ENCODE results near the gene NDST1.

The NDST1 gene

DNA sequence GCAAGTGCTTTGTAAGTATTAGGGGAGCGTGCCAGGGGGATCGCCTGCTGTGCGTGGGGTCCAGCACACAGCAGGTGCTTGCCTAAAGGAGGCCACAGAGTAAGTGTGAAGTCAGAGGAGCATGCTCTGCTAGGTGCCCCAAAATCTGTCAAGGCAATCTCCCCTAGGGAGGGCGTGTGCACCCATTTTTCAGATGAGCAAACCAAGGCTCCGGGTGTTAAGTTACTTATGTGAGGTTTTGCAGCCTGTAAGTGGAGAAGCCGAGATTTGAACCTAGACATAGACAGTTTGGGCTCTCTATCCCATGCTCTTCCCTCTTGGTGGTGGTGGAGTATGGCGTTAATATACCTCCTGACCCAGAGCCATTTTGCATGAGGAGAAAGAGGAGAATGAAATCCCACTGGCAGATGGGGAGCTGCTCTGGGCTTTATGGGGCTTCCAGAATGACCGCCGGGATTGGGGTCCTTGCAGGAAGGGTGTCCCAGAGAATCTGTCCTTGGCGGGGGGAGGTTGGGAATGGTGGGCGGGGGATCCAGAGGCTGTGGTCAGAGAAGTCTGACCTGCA, 14.1 kb downstream of the NDST1 start:
- Histone ChIP-seq H3K27me3 (ENCODE audit: control insufficient read depth in 5 of 5, insufficient read depth in 4 of 5, low read length in 5 of 5) (no peaks in the 10 kb centered on the region), H3K9ac (ENCODE audit: low read length in 5 of 5) (peak overlapping the region in 1 of 5 donors; percentile 38), H3K4me1 (ENCODE audit: control insufficient read depth in 5 of 5, insufficient read depth in 5 of 5, low read length in 5 of 5) (peaks cover 19 to 85% (median 54%) of the 10 kb centered on the region in 5 donors), H3K4me3 (ENCODE audit: low read depth in 1 of 5, low read length in 5 of 5) (no peak overlapping the region), H3K36me3 (ENCODE audit: control insufficient read depth in 5 of 5, insufficient read depth in 5 of 5, low read length in 5 of 5) (peaks cover 0 to 42% (median 25%) of the 10 kb centered on the region in 5 donors), H3K27ac (ENCODE audit: low read depth, low read length) (peak overlapping the region; percentile 52), H3K9me3 (ENCODE audit: control insufficient read depth in 5 of 5, low read length in 5 of 5) (no peaks in the 10 kb centered on the region)

DNA sequence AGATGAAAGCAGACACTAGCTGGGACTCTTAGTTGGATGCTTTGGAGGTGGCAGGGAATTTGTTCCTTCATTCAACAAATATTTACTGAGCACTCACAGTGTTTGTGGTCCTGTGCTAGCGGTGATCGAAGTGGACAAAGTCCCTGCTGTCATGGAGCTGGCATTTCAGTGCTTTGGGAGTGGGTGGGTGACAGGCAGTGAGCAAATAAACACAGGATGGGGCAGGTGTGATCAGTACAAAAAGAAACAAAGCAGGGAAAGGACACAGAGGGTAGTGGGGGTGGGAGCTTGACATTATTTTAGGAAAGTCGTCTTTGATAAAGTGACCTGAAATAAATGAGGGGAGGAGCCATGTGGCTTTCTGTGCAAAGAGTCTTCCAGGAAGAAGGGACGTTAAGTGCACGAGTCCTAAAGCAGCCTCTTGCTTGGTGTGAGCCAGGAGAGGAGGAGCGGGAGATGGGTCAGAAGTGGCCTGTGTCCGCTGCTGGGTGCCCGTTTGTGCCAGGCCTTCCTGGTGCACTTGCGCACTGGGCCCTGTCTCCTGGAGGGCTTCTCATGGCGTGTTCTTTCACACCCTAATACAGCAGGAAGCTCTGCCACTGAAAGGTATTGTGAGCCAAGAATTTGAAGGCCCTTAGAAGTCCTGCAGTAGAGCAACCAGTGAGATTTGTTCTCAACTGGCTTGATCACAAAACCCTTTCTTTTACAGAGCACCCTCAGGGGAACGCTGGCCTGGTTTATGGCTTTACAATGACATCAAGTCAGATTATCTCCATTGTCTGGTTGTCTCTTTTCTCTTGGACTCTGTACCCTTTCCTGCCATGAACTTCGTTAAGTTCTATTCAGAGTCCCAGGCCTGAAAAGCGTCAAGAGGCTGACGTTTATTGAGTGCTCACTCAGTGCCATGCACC, 14.8 kb downstream of the NDST1 start:
- H3K27me3 ChIP-seq (ENCODE audit: control insufficient read depth in 5 of 5, insufficient read depth in 4 of 5, low read length in 5 of 5), result no peaks in the 10 kb centered on the region
- H3K4me1 ChIP-seq (ENCODE audit: control insufficient read depth in 5 of 5, insufficient read depth in 5 of 5, low read length in 5 of 5), result peaks cover 17 to 78% (median 47%) of the 10 kb centered on the region in 5 donors
- H3K4me3 ChIP-seq (ENCODE audit: low read depth in 1 of 5, low read length in 5 of 5), result no peak overlapping the region
- H3K36me3 ChIP-seq (ENCODE audit: control insufficient read depth in 5 of 5, insufficient read depth in 5 of 5, low read length in 5 of 5), result peaks cover 0 to 50% (median 33%) of the 10 kb centered on the region in 5 donors
- peak overlapping the region; percentile 52 for H3K27ac ChIP-seq (ENCODE audit: low read depth, low read length)
- no peak overlapping the region for H3K9ac ChIP-seq (ENCODE audit: low read length in 5 of 5)
- no peaks in the 10 kb centered on the region for H3K9me3 ChIP-seq (ENCODE audit: control insufficient read depth in 5 of 5, low read length in 5 of 5)

DNA sequence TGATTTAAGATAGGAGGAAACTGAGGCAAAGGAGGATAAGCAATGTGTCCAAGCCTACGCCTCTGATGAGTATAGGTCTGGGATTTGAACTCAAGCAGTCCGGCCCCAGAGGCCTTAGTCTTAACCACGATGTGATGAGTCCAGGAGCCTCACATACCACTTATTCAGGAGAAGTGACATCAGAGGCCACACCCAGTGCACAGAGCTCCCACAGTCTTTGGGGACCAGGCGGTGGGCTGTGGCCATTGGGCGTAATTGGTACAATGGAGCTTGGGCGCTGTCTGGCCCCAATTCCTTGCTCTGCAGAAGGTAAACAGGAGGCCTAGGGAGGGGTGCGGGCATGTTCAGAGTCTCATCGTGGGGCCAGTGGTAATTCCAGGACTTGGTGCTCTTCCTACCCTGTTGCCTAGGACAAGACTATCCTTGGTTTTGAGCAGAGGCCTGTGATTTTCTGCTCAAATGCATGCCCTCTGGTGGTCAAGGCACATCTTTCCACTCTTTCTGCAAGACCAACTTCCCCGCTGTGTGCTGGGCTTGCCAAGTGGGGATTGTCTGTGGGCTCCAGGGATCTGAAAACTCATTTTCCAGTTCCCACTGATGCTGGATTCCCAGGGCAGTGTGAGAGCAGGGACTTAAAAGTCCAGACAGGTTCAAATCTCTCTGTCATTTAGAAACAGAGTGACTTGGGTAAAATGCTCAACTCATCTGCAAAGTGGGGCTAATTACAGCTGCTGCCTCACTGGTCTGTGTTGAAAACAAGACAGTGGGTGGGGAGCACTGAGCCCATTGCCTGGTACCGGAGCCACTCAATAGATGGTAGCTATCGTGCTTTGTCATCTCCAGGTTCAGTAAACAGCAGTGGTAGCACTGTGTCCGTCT, 15.8 kb downstream of the NDST1 start:
- no peak overlapping the region for H3K4me3 ChIP-seq (ENCODE audit: low read depth in 1 of 5, low read length in 5 of 5)
- peaks cover 0 to 56% (median 39%) of the 10 kb centered on the region in 5 donors for H3K36me3 ChIP-seq (ENCODE audit: control insufficient read depth in 5 of 5, insufficient read depth in 5 of 5, low read length in 5 of 5)
- H3K4me1 ChIP-seq (ENCODE audit: control insufficient read depth in 5 of 5, insufficient read depth in 5 of 5, low read length in 5 of 5), result peaks cover 14 to 72% (median 41%) of the 10 kb centered on the region in 5 donors
- no peaks in the 10 kb centered on the region for H3K9me3 ChIP-seq (ENCODE audit: control insufficient read depth in 5 of 5, low read length in 5 of 5)
- H3K27me3 ChIP-seq (ENCODE audit: control insufficient read depth in 5 of 5, insufficient read depth in 4 of 5, low read length in 5 of 5), result no peaks in the 10 kb centered on the region
- H3K27ac ChIP-seq (ENCODE audit: low read depth, low read length), result peak overlapping the region; percentile 52
- peak overlapping the region in 1 of 5 donors; percentile 7 for H3K9ac ChIP-seq (ENCODE audit: low read length in 5 of 5)

DNA sequence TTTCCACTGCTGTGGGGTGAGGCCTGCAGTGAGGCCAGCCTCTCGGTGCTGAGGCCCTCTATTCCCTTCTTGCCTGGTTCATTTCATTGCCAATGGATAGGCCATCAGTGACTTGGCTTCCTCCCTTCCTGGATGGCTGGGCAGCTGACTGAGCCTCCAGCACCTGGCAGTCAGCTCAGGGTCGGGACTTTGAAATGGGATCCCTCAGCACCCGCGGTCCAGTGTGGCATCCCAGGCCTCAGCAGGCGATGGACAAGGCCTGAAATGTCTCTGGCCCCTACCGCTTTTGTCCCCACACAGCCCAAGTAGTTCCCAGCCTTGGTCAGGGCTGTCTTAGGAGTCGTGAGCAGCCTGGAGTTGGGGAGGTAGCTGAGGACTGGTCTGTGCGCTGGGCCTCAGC, 17.2 kb downstream of the NDST1 start:
- Histone ChIP-seq H3K4me3 (ENCODE audit: low read depth in 1 of 5, low read length in 5 of 5) (no peak overlapping the region), H3K27me3 (ENCODE audit: control insufficient read depth in 5 of 5, insufficient read depth in 4 of 5, low read length in 5 of 5) (no peaks in the 10 kb centered on the region), H3K9ac (ENCODE audit: low read length in 5 of 5) (peak overlapping the region in 1 of 5 donors; percentile 12), H3K4me1 (ENCODE audit: control insufficient read depth in 5 of 5, insufficient read depth in 5 of 5, low read length in 5 of 5) (peaks cover 14 to 76% (median 34%) of the 10 kb centered on the region in 5 donors), H3K27ac (ENCODE audit: low read depth, low read length) (no peak overlapping the region), H3K9me3 (ENCODE audit: control insufficient read depth in 5 of 5, low read length in 5 of 5) (no peaks in the 10 kb centered on the region), H3K36me3 (ENCODE audit: control insufficient read depth in 5 of 5, insufficient read depth in 5 of 5, low read length in 5 of 5) (peaks cover 0 to 59% (median 33%) of the 10 kb centered on the region in 5 donors)

DNA sequence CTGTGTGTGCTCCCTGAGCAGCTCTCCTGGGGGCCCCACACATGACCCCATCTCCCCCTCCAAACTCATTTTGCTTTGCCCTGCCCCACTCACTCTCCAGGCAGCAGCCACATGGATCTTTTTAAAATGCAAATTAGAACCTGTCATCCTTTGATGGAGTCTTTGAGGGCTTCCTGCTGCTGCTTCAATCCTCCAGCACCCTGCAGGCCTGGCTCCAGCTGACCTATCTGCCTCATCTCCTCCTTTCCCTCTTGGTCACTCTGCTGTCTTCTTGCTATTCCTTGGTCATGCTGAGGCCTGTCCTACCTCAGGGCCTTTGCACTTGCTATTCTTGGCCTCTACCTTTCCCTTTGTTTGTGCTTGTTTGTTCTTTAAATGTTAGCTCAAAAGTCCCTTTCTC, 17.9 kb downstream of the NDST1 start:
- Histone ChIP-seq H3K4me3 (ENCODE audit: low read depth in 1 of 5, low read length in 5 of 5) (no peak overlapping the region), H3K27ac (ENCODE audit: low read depth, low read length) (no peak overlapping the region), H3K4me1 (ENCODE audit: control insufficient read depth in 5 of 5, insufficient read depth in 5 of 5, low read length in 5 of 5) (peaks cover 14 to 70% (median 31%) of the 10 kb centered on the region in 5 donors), H3K36me3 (ENCODE audit: control insufficient read depth in 5 of 5, insufficient read depth in 5 of 5, low read length in 5 of 5) (peaks cover 0 to 57% (median 33%) of the 10 kb centered on the region in 5 donors), H3K9me3 (ENCODE audit: control insufficient read depth in 5 of 5, low read length in 5 of 5) (no peaks in the 10 kb centered on the region), H3K9ac (ENCODE audit: low read length in 5 of 5) (no peak overlapping the region), H3K27me3 (ENCODE audit: control insufficient read depth in 5 of 5, insufficient read depth in 4 of 5, low read length in 5 of 5) (no peaks in the 10 kb centered on the region)

DNA sequence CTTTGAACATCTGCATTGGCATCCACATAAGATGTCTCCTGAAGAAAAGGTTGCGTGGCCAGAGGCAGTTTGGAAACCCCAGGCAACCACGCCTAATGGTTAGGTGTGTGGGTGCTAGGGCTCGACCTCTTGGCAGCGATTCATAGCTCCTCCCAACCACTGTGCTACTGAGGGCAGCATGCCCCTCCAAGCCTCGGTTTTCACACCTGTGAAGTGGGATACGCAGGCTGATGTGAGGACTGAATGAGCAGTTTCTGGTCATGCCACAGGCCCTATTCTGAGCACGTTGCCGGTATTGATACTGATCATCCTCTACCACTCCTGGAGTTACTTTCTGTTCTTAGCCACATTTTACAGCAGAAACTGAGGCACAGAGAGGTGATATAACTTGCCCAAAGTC, 19.1 kb downstream of the NDST1 start:
- no peak overlapping the region for H3K9ac ChIP-seq (ENCODE audit: low read length in 5 of 5)
- peaks cover 12 to 59% (median 24%) of the 10 kb centered on the region in 5 donors for H3K4me1 ChIP-seq (ENCODE audit: control insufficient read depth in 5 of 5, insufficient read depth in 5 of 5, low read length in 5 of 5)
- no peak overlapping the region for H3K4me3 ChIP-seq (ENCODE audit: low read depth in 1 of 5, low read length in 5 of 5)
- no peak overlapping the region for H3K27ac ChIP-seq (ENCODE audit: low read depth, low read length)
- H3K9me3 ChIP-seq (ENCODE audit: control insufficient read depth in 5 of 5, low read length in 5 of 5), result no peaks in the 10 kb centered on the region
- H3K27me3 ChIP-seq (ENCODE audit: control insufficient read depth in 5 of 5, insufficient read depth in 4 of 5, low read length in 5 of 5), result no peaks in the 10 kb centered on the region
- peaks cover 0 to 52% (median 23%) of the 10 kb centered on the region in 5 donors for H3K36me3 ChIP-seq (ENCODE audit: control insufficient read depth in 5 of 5, insufficient read depth in 5 of 5, low read length in 5 of 5)

DNA sequence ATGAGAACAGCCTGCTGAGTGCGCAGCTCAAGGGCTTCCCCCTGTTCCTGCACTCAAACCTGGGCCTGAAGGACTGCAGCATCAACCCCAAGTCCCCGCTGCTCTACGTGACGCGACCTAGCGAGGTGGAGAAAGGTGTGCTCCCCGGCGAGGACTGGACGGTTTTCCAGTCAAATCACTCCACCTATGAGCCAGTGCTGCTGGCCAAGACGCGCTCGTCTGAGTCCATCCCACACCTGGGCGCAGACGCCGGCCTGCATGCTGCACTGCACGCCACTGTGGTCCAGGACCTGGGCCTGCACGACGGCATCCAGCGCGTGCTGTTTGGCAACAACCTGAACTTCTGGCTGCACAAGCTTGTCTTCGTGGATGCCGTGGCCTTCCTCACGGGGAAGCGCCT, 19.9 kb downstream of the NDST1 start:
- Histone ChIP-seq H3K9ac (ENCODE audit: low read length in 5 of 5) (no peak overlapping the region), H3K27me3 (ENCODE audit: control insufficient read depth in 5 of 5, insufficient read depth in 4 of 5, low read length in 5 of 5) (no peaks in the 10 kb centered on the region), H3K9me3 (ENCODE audit: control insufficient read depth in 5 of 5, low read length in 5 of 5) (no peaks in the 10 kb centered on the region), H3K4me3 (ENCODE audit: low read depth in 1 of 5, low read length in 5 of 5) (no peak overlapping the region), H3K27ac (ENCODE audit: low read depth, low read length) (no peak overlapping the region), H3K4me1 (ENCODE audit: control insufficient read depth in 5 of 5, insufficient read depth in 5 of 5, low read length in 5 of 5) (peaks cover 8 to 52% (median 17%) of the 10 kb centered on the region in 5 donors), H3K36me3 (ENCODE audit: control insufficient read depth in 5 of 5, insufficient read depth in 5 of 5, low read length in 5 of 5) (peaks cover 0 to 59% (median 29%) of the 10 kb centered on the region in 5 donors)

DNA sequence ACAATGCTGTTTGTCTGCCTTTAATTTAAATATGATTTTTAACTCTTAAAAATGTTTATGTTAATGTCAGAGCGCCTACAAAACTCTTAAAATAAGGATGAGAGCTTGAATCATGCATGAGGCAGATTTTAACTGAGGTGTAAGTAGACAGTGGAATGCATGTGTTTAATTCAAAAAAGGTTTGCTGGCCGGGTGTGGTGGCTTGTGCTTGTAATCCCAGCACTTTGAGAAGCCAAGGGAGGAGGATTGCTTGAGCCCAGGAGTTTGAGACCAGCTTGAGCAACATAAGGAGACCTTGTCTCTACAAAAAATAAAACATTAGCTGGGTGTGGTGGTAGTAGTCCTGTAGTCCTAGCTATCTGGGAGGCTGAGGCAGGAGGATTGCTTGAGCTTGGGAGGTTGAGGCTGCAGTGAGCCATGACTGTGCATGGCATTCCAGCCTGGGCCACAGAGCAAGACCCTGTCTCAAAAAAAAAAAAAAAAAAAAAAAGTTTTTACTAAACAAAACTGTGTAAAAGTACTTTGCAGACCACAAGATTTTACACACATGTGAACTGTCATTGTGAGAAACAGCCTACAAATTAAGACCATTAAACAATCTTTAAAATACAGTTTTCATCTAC, 21.1 kb downstream of the NDST1 start:
- H3K27me3 ChIP-seq (ENCODE audit: control insufficient read depth in 5 of 5, insufficient read depth in 4 of 5, low read length in 5 of 5), result no peaks in the 10 kb centered on the region
- H3K4me1 ChIP-seq (ENCODE audit: control insufficient read depth in 5 of 5, insufficient read depth in 5 of 5, low read length in 5 of 5), result peaks cover under 1 to 39% (median 4%) of the 10 kb centered on the region in 5 donors
- H3K9ac ChIP-seq (ENCODE audit: low read length in 5 of 5), result no peak overlapping the region
- peaks cover 0 to 66% (median 37%) of the 10 kb centered on the region in 5 donors for H3K36me3 ChIP-seq (ENCODE audit: control insufficient read depth in 5 of 5, insufficient read depth in 5 of 5, low read length in 5 of 5)
- H3K27ac ChIP-seq (ENCODE audit: low read depth, low read length), result no peak overlapping the region
- no peak overlapping the region for H3K4me3 ChIP-seq (ENCODE audit: low read depth in 1 of 5, low read length in 5 of 5)
- no peaks in the 10 kb centered on the region for H3K9me3 ChIP-seq (ENCODE audit: control insufficient read depth in 5 of 5, low read length in 5 of 5)

DNA sequence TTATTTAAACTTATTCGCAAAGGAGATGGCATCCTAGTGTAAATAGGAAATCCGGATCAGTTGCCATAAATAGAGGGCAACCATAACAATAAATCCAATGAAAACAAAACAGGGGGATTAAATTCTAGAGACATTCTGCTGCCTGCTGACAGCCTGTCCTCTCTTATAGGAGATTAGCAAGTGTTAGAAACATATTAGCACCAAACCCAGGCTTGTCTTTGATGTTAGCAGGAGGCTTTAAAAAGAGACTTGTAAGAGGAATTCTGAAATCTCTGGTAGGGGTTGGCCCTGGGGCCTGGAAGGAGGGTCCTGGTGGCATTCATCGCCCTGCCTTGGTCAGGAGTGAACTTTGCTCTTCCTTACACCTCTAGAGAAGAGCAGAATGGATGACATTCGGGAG, 21.6 kb downstream of the NDST1 start:
- no peaks in the 10 kb centered on the region for H3K27me3 ChIP-seq (ENCODE audit: control insufficient read depth in 5 of 5, insufficient read depth in 4 of 5, low read length in 5 of 5)
- peaks cover 0 to 34% (median 2%) of the 10 kb centered on the region in 5 donors for H3K4me1 ChIP-seq (ENCODE audit: control insufficient read depth in 5 of 5, insufficient read depth in 5 of 5, low read length in 5 of 5)
- peaks cover 2 to 72% (median 42%) of the 10 kb centered on the region in 5 donors for H3K36me3 ChIP-seq (ENCODE audit: control insufficient read depth in 5 of 5, insufficient read depth in 5 of 5, low read length in 5 of 5)
- no peak overlapping the region for H3K27ac ChIP-seq (ENCODE audit: low read depth, low read length)
- H3K4me3 ChIP-seq (ENCODE audit: low read depth in 1 of 5, low read length in 5 of 5), result no peak overlapping the region
- H3K9ac ChIP-seq (ENCODE audit: low read length in 5 of 5), result no peak overlapping the region
- no peaks in the 10 kb centered on the region for H3K9me3 ChIP-seq (ENCODE audit: control insufficient read depth in 5 of 5, low read length in 5 of 5)

Data from subcutaneous abdominal adipose tissue (tissue), 5 donors.